RWPE1 (cell line): Measurements from ENCODE around the gene D2HGDH.
"Not testable (repeated sequence)": the region's sequence is repeated elsewhere in the genome, so short reads cannot be mapped to it uniquely, and the experiment has no call there.

Source experiments
- CTCF ChIA-PET: fragments of 350-600 bp; sonication (Branson Sonifier 250); formaldehyde crosslinking; extraction: SDS; loops from one replicate; lab custom pipeline; 2021; lab: Yijun Ruan, JAX
- POLR2A ChIA-PET: fragments of 400-600 bp; formaldehyde crosslinking; extraction: SDS; loops from one replicate; lab custom pipeline; 2020; ENCODE audit warnings: antibody characterized with exemption; ENCODE audit not compliant: low non-redundant PET; lab: Yijun Ruan, JAX
- DNase-seq: peaks from one replicate; pipeline ENCODE4 v3.0.0; 2012; ENCODE audit warnings: low spot score
- H3K27ac ChIP-seq: fragments of 450-650 bp; 2 replicates; pipeline ENCODE4 v1.5.1; 2017
- CTCF ChIP-seq: fragments of 450-650 bp; conservative IDR thresholded peaks from 2 replicates; pipeline ENCODE4 v1.5.1; 2017; ENCODE audit warnings: low read depth, mild to moderate bottlenecking

Gene D2HGDH

DNA sequence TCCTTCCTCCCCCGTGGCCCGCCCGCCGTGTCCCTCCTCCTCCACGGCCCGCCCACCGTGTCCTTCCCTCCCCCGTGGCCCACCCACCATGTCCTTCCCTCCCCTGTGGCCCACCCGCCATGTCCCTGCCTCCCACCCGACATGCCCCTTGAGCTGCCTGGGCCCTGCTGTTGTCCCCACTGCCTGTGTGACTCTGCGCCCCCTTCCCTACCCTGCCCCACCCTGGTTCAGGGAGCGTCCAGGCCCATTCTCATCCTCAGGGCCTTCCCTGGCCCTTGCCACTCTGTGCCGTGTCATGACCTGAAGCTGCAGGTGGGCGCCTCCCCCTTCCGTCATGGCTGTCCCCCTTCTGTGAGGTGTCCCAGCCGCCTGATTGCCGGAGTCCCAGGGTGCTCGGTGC, 20.7 kb downstream of the D2HGDH start:
- ChIA-PET CTCF (no interaction called here), POLR2A (interaction anchor here (0.6 kb wide), 1 partner anchor 21 kb away, joined by 3 read pairs; no protein-coding TSS in a partner anchor)
- no peak overlapping the region for H3K27ac ChIP-seq
- DNase-seq: no peak
- no peak for TF ChIP-seq CTCF

DNA sequence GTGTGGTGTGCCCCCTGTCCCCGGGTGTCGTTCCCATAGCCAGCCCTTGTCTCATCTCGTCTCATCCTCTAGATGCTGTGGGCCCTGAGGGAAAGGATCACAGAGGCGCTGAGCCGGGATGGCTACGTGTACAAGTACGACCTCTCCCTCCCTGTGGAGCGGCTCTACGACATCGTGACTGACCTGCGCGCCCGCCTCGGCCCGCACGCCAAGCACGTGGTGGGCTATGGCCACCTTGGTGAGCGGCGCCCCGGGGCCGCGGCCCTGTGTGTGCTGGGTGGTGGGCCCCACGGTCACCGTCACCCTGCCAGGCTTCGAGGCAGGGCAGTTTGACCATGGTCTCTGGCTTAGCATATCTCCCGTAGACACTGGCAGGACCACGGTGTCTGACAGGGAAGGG, 21.3 kb downstream of the D2HGDH start:
- no peak for DNase-seq
- no peak for TF ChIP-seq CTCF
- ChIA-PET CTCF (interaction anchor here (0.6 kb wide), 1 partner anchor 54 kb away, joined by 3 read pairs; no protein-coding TSS in a partner anchor), POLR2A (no interaction called here)
- no peak overlapping the region for H3K27ac ChIP-seq

GRCh38 chr2:241759067-241759807, 24.8 kb downstream of the D2HGDH start:
- no peak for DNase-seq
- POLR2A ChIA-PET: no interaction called here

GRCh38 chr2:241759893-241760292, 25.5 kb downstream of the D2HGDH start:
- CTCF ChIA-PET: interaction anchor here (1.0 kb wide), 1 partner anchor 117 kb away, joined by 5 read pairs; no protein-coding TSS in a partner anchor
- H3K27ac ChIP-seq, DNase-seq, POLR2A ChIA-PET: not testable (repeated sequence)

More at GRCh38 chr2:241759067-241759807, 24.8 kb downstream of the D2HGDH start:
- CTCF ChIA-PET: interaction anchor here (0.6 to 1.0 kb wide), 2 partner anchors 118 to 348 kb away, joined by 3 to 5 read pairs; no protein-coding TSS in a partner anchor
- no peak overlapping the region for H3K27ac ChIP-seq
- TF ChIP-seq CTCF: no peak

DNA sequence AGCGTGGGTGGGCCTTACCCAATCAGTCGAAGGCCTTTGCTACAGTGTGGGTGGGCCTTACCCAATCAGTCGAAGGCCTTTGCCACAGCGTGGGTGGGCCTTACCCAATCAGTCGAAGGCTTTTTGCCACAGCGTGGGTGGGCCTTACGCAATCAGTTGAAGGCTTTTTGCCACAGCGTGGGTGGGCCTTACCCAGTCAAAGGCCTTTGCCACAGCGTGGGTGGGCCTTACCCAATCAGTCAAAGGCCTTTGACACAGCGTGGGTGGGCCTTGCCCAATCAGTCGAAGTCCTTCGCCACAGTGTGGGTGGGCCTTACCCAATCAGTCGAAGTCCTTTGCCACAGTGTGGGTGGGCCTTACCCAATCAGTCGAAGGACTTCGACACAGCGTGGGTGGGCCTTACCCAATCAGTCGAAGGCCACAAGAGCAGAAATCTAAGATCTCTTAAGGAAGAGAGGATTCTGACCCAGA, 25.9 kb downstream of the D2HGDH start:
- DNase-seq: no peak
- no peak for TF ChIP-seq CTCF
- H3K27ac ChIP-seq: no peak overlapping the region
- CTCF ChIA-PET: interaction anchor here (0.6 kb wide), 1 partner anchor 76 kb away, joined by 3 read pairs; no protein-coding TSS in a partner anchor
- POLR2A ChIA-PET: no interaction called here

DNA sequence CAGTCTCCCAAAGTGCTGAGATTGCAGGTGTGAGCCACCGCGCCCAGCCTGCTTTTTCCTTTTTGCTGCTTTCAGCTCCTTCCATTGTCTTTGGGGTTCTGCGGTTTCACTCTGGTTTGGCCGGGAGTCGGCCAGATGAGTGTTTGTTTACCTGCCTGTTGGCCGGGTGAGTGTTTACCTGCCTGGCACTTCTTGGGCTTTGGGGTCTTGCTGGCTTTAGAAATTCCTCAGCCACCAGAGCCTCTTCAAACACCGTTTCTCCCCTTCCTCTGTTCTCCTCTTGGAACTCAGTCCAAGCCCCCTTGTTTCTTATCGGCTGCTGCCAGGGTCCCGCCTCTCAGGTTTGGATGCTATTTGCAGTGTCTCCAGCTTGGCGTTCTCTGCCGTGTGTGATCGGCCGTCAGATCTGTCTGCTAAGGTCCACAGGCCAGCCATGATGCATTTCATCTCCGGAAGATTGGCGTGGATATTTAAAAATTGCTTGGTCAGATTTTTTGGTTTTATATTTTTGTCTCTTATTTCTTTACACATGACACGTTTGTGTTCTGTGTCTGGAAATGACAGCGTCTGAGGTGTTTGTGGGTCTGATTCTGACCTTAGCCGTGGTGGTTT, 28.0 kb downstream of the D2HGDH start:
- H3K27ac ChIP-seq: peak overlapping the region; percentile 17; the same call in 1 of the 2 replicates
- no peak for TF ChIP-seq CTCF
- ChIA-PET POLR2A (no interaction called here), CTCF (interaction anchor here (0.7 to 0.8 kb wide), 3 partner anchors 30 to 683 kb away, joined by 3 read pairs; no protein-coding TSS in a partner anchor)
- no peak for DNase-seq
